Prostate gland (tissue), 2 donors: ENCODE results near the gene MEA1.

Source experiments
- POLR2A ChIP-seq: fragments of 450-650 bp; IDR thresholded peaks from one replicate; pipeline ENCODE4 v1.6.1; 2016; ENCODE audit warnings: antibody characterized with exemption, mild to moderate bottlenecking
- TF ChIP-seq, protein P1 (sequence below), 4 experiments: fragments of 200-600 bp in 2 of 4; fragments of 450-650 bp in 2 of 4; sonication (generic) in 2 of 4; IDR thresholded peaks; 1 replicate in 3 of 4; 2 replicates in 1 of 4; pipeline ENCODE4 v1.5.1; 2016 to 2019; ENCODE audit warnings: antibody characterized with exemption in 4 of 4, mild to moderate bottlenecking in 2 of 4, moderate library complexity in 2 of 4

DNA sequence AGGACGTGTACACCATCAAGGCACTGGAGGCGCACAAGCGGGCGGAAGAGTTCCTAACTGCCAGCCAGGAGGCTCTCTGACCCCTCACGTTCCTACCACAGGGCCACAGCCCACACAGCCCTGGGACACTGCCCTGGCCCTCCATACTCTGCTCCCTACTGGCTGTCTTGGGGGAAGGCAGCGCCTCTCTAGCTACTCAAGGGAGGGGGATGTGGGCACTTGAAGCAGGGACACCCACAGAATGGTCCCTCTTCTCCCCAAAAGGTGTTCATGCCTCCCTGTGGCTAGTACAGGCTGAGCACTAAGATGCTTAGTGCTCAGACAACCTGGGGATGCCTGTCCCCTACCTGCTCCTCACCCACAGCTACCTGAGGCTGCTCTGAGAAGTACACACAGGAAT, 2.5 kb downstream of the MEA1 start:
- TF ChIP-seq, protein P1, sequence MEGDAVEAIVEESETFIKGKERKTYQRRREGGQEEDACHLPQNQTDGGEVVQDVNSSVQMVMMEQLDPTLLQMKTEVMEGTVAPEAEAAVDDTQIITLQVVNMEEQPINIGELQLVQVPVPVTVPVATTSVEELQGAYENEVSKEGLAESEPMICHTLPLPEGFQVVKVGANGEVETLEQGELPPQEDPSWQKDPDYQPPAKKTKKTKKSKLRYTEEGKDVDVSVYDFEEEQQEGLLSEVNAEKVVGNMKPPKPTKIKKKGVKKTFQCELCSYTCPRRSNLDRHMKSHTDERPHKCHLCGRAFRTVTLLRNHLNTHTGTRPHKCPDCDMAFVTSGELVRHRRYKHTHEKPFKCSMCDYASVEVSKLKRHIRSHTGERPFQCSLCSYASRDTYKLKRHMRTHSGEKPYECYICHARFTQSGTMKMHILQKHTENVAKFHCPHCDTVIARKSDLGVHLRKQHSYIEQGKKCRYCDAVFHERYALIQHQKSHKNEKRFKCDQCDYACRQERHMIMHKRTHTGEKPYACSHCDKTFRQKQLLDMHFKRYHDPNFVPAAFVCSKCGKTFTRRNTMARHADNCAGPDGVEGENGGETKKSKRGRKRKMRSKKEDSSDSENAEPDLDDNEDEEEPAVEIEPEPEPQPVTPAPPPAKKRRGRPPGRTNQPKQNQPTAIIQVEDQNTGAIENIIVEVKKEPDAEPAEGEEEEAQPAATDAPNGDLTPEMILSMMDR (IDR thresholded peaks at IDR 0.05), result no peak
- no peak for TF ChIP-seq POLR2A
